ENCODE data around the gene TRHDE. TPM values are rescaled to one million over a fixed set of nuclear protein-coding genes. Genes with fewer than 3 reads are reported as not detected.

The TRHDE gene
- total RNA-seq, 1 donor from 2014 or later: 0.87 TPM

GRCh38 chr12:72464471-72464870, 192.3 kb downstream of the TRHDE start:
- no peak for DNase-seq (ENCODE audit: low spot score)
- Mint-ChIP-seq H3K27me3 (ENCODE audit: low read depth) (peaks cover 4% of the 10 kb centered on the region), H3K9me3 (ENCODE audit: low read depth) (peaks cover 3% of the 10 kb centered on the region), H3K4me3 (ENCODE audit: unreplicated experiment) (no peak overlapping the region), H3K4me1 (ENCODE audit: low read depth) (no peaks in the 10 kb centered on the region), H3K27ac (ENCODE audit: unreplicated experiment) (no peak overlapping the region), H3K36me3 (ENCODE audit: low read depth) (no peaks in the 10 kb centered on the region)
- no peak for TF ChIP-seq CTCF (IDR thresholded peaks at IDR 0.05)

GRCh38 chr12:72465155-72465554, 193.0 kb downstream of the TRHDE start:
- TF ChIP-seq CTCF (IDR thresholded peaks at IDR 0.05): no peak
- no peak overlapping the region for H3K4me3 Mint-ChIP-seq (ENCODE audit: unreplicated experiment)
- H3K9me3 Mint-ChIP-seq (ENCODE audit: low read depth): peaks cover 3% of the 10 kb centered on the region
- DNase-seq (ENCODE audit: low spot score): no peak
- H3K4me1 Mint-ChIP-seq (ENCODE audit: low read depth): no peaks in the 10 kb centered on the region
- H3K36me3 Mint-ChIP-seq (ENCODE audit: low read depth): no peaks in the 10 kb centered on the region
- H3K27me3 Mint-ChIP-seq (ENCODE audit: low read depth): peaks cover 4% of the 10 kb centered on the region
- no peak overlapping the region for H3K27ac Mint-ChIP-seq (ENCODE audit: unreplicated experiment)

- Mint-ChIP-seq H3K4me1 (ENCODE audit: low read depth) (no peaks in the 10 kb centered on the region), H3K9me3 (ENCODE audit: low read depth) (peaks cover 3% of the 10 kb centered on the region)
These were observed 193.9 kb downstream of the TRHDE start for GRCh38 chr12:72465940-72466630.

GRCh38 chr12:72467985-72468384, 195.8 kb downstream of the TRHDE start:
- H3K9me3 Mint-ChIP-seq (ENCODE audit: low read depth): peaks cover 3% of the 10 kb centered on the region
- H3K4me3 Mint-ChIP-seq (ENCODE audit: unreplicated experiment): no peak overlapping the region
- no peaks in the 10 kb centered on the region for H3K36me3 Mint-ChIP-seq (ENCODE audit: low read depth)
- peaks cover 2% of the 10 kb centered on the region for H3K27me3 Mint-ChIP-seq (ENCODE audit: low read depth)
- H3K27ac Mint-ChIP-seq (ENCODE audit: unreplicated experiment): no peak overlapping the region
- TF ChIP-seq CTCF (IDR thresholded peaks at IDR 0.05): no peak
- DNase-seq (ENCODE audit: low spot score): no peak
- no peaks in the 10 kb centered on the region for H3K4me1 Mint-ChIP-seq (ENCODE audit: low read depth)

More at GRCh38 chr12:72465940-72466630, 193.9 kb downstream of the TRHDE start:
- no peak for TF ChIP-seq CTCF (IDR thresholded peaks at IDR 0.05)
- no peaks in the 10 kb centered on the region for H3K36me3 Mint-ChIP-seq (ENCODE audit: low read depth)
- peaks cover 4% of the 10 kb centered on the region for H3K27me3 Mint-ChIP-seq (ENCODE audit: low read depth)
- H3K4me3 Mint-ChIP-seq (ENCODE audit: unreplicated experiment): no peak overlapping the region
- no peak overlapping the region for H3K27ac Mint-ChIP-seq (ENCODE audit: unreplicated experiment)
- no peak for DNase-seq (ENCODE audit: low spot score)

- TF ChIP-seq CTCF (IDR thresholded peaks at IDR 0.05): no peak
These were observed 196.3 kb downstream of the TRHDE start for GRCh38 chr12:72468505-72468904.

More at GRCh38 chr12:72468505-72468904, 196.3 kb downstream of the TRHDE start:
- DNase-seq (ENCODE audit: low spot score): no peak
- no peaks in the 10 kb centered on the region for H3K4me1 Mint-ChIP-seq (ENCODE audit: low read depth)
- H3K27me3 Mint-ChIP-seq (ENCODE audit: low read depth): peaks cover 2% of the 10 kb centered on the region
- no peak overlapping the region for H3K4me3 Mint-ChIP-seq (ENCODE audit: unreplicated experiment)
- H3K9me3 Mint-ChIP-seq (ENCODE audit: low read depth): peaks cover 3% of the 10 kb centered on the region
- H3K36me3 Mint-ChIP-seq (ENCODE audit: low read depth): no peaks in the 10 kb centered on the region
- H3K27ac Mint-ChIP-seq (ENCODE audit: unreplicated experiment): no peak overlapping the region

All from chondrocyte (in vitro differentiated cells).